Neural progenitor cell (in vitro differentiated cells): ENCODE data around the gene PMEPA1.

ENCODE experiments used
- CTCF ChIP-seq: fragments of 200-600 bp; sonication (generic); IDR thresholded peaks from 2 replicates; pipeline ENCODE4 v1.5.1; 2017; ENCODE audit warnings: antibody characterized with exemption, mild to moderate bottlenecking
- EZH2 ChIP-seq: fragments of 200-600 bp; sonication (generic); IDR thresholded peaks from 2 replicates; pipeline ENCODE4 v1.6.1; 2017; ENCODE audit warnings: antibody characterized with exemption, mild to moderate bottlenecking, moderate library complexity
- EZH2phosphoT487 ChIP-seq: fragments of 200-600 bp; sonication (generic); IDR thresholded peaks from 2 replicates; pipeline ENCODE4 v1.6.1; 2017; ENCODE audit warnings: antibody characterized with exemption

DNA sequence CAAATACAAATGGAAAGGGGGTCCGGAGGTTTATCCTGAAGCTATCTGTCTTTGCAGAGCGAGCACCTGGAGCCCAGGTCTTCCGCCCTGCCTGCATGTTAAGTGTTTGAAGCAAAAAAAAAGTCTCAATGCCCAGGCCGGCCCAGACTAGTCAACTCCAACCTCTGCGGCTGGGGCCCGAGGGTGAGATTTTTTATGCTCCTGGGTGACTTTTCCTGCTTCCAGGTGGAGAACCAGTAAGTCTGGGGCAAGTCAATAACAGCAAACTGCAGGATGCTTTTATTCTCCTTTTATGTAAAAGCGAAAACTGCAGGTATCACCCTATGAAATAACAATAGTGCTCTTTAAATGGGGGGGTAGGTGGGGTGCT, 87.6 kb downstream of the PMEPA1 start:
- TF ChIP-seq EZH2 (no peak), CTCF (no peak), EZH2phosphoT487 (no peak)
